ENCODE data around the gene IDS.

The IDS gene

DNA sequence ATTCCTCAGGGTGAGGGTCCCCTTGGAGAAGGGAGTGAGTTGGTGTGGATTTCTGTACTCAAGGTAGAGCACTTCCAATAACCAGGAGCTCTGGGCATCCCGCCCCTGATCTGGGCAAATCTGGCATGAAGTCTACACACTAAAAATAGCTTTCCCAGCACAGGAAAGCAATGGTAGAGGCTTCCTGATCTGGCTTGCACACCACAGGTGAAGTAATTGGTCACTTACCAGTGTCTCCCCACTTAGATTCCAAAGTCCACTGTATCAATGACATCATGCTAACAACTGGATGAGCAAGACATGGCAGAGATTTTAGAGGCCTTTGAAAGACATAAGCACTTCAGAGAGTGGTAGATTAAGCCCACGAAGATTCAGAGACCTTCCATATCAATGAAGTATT lies 17.8 kb upstream of the IDS start:
- Histone ChIP-seq H3K36me3 (ENCODE audit: control insufficient read depth in 2 of 2, insufficient read depth in 1 of 2, low read length in 2 of 2) (no peaks in the 10 kb centered on the region), H3K27ac (ENCODE audit: extremely low read depth, low read depth, low read length) (no peak overlapping the region), H3K4me1 (ENCODE audit: control insufficient read depth, insufficient read depth, low read length) (no peaks in the 10 kb centered on the region), H3K4me3 (ENCODE audit: low read depth, low read length) (no peak overlapping the region), H3K9me3 (ENCODE audit: control insufficient read depth, insufficient read depth, low read depth, low read length) (no peaks in the 10 kb centered on the region)
- POLR2A ChIA-PET, result interaction anchor here (0.9 kb wide), 1 partner anchor 18 kb away, joined by 3 read pairs; the partner anchor contains the start of gene EOLA1
- CTCF ChIA-PET, result interaction anchor here (1.2 to 3.0 kb wide), 2 partner anchors 9 to 11 kb away, joined by 3 to 17 read pairs; no protein-coding TSS in a partner anchor
- TF ChIP-seq ZNF792 (tag by site-specific recombination; IDR thresholded peaks at IDR 0.05) (no peak), ZNF341 (tag by site-specific recombination; IDR thresholded peaks at IDR 0.05; ENCODE audit: low read depth) (no peak), ZNF394 (tag by site-specific recombination; IDR thresholded peaks at IDR 0.05; ENCODE audit: borderline replicate concordance) (no peak)
- TF ChIP-seq, protein P1, sequence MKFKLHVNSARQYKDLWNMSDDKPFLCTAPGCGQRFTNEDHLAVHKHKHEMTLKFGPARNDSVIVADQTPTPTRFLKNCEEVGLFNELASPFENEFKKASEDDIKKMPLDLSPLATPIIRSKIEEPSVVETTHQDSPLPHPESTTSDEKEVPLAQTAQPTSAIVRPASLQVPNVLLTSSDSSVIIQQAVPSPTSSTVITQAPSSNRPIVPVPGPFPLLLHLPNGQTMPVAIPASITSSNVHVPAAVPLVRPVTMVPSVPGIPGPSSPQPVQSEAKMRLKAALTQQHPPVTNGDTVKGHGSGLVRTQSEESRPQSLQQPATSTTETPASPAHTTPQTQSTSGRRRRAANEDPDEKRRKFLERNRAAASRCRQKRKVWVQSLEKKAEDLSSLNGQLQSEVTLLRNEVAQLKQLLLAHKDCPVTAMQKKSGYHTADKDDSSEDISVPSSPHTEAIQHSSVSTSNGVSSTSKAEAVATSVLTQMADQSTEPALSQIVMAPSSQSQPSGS (tag by site-specific recombination; IDR thresholded peaks at IDR 0.05; ENCODE audit: low read depth), result peak; percentile 40; the same call in 1 of the 2 replicates

DNA sequence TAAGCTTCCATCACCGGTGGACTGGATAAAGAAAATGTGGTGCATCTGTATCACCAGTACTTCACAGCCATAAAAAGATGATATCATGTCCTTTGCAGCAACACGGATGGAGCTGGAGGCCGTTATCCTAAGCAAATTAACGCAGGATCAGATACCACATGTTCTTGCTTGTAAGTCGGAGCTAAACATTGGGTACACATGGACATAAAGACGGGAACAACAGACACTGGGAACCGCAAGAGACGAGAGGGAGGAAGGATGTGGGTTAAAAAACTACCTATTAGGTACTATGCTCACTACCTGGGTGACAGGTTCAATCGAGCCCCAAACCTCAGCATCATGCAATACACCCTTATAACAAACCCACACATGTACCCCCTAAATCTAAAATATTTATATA lies 16.3 kb upstream of the IDS start:
- Histone ChIP-seq H3K27ac (ENCODE audit: extremely low read depth, low read depth, low read length) (no peak overlapping the region), H3K9me3 (ENCODE audit: control insufficient read depth, insufficient read depth, low read depth, low read length) (no peaks in the 10 kb centered on the region), H3K36me3 (ENCODE audit: control insufficient read depth in 2 of 2, insufficient read depth in 1 of 2, low read length in 2 of 2) (no peaks in the 10 kb centered on the region), H3K4me1 (ENCODE audit: control insufficient read depth, insufficient read depth, low read length) (no peaks in the 10 kb centered on the region), H3K4me3 (ENCODE audit: low read depth, low read length) (no peak overlapping the region)
- POLR2A ChIA-PET, result interaction anchor here (1.0 kb wide), 1 partner anchor 9 kb away, joined by 4 read pairs; no protein-coding TSS in a partner anchor
- CTCF ChIA-PET, result interaction anchor here (2.0 to 3.0 kb wide), 2 partner anchors 9 to 25 kb away, joined by 5 to 17 read pairs; no protein-coding TSS in a partner anchor
- TF ChIP-seq GLIS2 (tag by site-specific recombination; IDR thresholded peaks at IDR 0.05) (no peak), GLI2 (tag by site-specific recombination; IDR thresholded peaks at IDR 0.05; ENCODE audit: borderline replicate concordance, low read depth) (no peak), ZNF777 (tag by site-specific recombination; IDR thresholded peaks at IDR 0.05; ENCODE audit: borderline replicate concordance) (no peak), ZNF473 (tag by site-specific recombination; IDR thresholded peaks at IDR 0.05) (no peak), ZNF394 (tag by site-specific recombination; IDR thresholded peaks at IDR 0.05; ENCODE audit: borderline replicate concordance) (no peak), ZSCAN30 (tag by site-specific recombination; IDR thresholded peaks at IDR 0.05) (no peak), ZNF560 (tag by site-specific recombination; IDR thresholded peaks at IDR 0.05; ENCODE audit: borderline replicate concordance) (no peak), KLF1 (tag by site-specific recombination; IDR thresholded peaks at IDR 0.05) (no peak)
- TF ChIP-seq, protein P2, sequence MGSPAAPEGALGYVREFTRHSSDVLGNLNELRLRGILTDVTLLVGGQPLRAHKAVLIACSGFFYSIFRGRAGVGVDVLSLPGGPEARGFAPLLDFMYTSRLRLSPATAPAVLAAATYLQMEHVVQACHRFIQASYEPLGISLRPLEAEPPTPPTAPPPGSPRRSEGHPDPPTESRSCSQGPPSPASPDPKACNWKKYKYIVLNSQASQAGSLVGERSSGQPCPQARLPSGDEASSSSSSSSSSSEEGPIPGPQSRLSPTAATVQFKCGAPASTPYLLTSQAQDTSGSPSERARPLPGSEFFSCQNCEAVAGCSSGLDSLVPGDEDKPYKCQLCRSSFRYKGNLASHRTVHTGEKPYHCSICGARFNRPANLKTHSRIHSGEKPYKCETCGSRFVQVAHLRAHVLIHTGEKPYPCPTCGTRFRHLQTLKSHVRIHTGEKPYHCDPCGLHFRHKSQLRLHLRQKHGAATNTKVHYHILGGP (tag by site-specific recombination; IDR thresholded peaks at IDR 0.05), result no peak
- TF ChIP-seq, protein P3, sequence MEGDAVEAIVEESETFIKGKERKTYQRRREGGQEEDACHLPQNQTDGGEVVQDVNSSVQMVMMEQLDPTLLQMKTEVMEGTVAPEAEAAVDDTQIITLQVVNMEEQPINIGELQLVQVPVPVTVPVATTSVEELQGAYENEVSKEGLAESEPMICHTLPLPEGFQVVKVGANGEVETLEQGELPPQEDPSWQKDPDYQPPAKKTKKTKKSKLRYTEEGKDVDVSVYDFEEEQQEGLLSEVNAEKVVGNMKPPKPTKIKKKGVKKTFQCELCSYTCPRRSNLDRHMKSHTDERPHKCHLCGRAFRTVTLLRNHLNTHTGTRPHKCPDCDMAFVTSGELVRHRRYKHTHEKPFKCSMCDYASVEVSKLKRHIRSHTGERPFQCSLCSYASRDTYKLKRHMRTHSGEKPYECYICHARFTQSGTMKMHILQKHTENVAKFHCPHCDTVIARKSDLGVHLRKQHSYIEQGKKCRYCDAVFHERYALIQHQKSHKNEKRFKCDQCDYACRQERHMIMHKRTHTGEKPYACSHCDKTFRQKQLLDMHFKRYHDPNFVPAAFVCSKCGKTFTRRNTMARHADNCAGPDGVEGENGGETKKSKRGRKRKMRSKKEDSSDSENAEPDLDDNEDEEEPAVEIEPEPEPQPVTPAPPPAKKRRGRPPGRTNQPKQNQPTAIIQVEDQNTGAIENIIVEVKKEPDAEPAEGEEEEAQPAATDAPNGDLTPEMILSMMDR (tag by site-specific recombination; IDR thresholded peaks at IDR 0.05), result no peak
- TF ChIP-seq, protein P4, sequence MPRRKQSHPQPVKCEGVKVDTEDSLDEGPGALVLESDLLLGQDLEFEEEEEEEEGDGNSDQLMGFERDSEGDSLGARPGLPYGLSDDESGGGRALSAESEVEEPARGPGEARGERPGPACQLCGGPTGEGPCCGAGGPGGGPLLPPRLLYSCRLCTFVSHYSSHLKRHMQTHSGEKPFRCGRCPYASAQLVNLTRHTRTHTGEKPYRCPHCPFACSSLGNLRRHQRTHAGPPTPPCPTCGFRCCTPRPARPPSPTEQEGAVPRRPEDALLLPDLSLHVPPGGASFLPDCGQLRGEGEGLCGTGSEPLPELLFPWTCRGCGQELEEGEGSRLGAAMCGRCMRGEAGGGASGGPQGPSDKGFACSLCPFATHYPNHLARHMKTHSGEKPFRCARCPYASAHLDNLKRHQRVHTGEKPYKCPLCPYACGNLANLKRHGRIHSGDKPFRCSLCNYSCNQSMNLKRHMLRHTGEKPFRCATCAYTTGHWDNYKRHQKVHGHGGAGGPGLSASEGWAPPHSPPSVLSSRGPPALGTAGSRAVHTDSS (tag by site-specific recombination; IDR thresholded peaks at IDR 0.05), result no peak

Measured in HEK293 (cell line).